Measurements from ENCODE around the gene SNTA1. TPM values are rescaled to one million over a fixed set of nuclear protein-coding genes. Genes with fewer than 3 reads are reported as not detected.
"Not testable (repeated sequence)": the region's sequence is repeated elsewhere in the genome, so short reads cannot be mapped to it uniquely, and the experiment has no call there.

SNTA1 gene
- total RNA-seq = 2.5 and 2.6 TPM in 2 replicates

GRCh38 chr20:33443512-33444239 is at the start of gene SNTA1:
TSS of gene SNTA1 (minus strand) at chr20:33443763. CDS start at chr20:33443620, 143 bp downstream.
- intact Hi-C loops (cut with micrococcal nuclease) = loop anchor here (1.0 to 5.0 kb wide), 6 partner anchors 42 to 550 kb away; partner anchors contain the start of genes CBFA2T2, CDK5RAP1, CHMP4B and RALY

- intact Hi-C loops (cut with micrococcal nuclease) = loop anchor here (1.0 to 5.0 kb wide), 2 partner anchors 47 to 171 kb away; partner anchors contain the start of gene C20orf144
Observed at GRCh38 chr20:33490934-33491656, 47.5 kb upstream of the SNTA1 start.

GRCh38 chr20:33490023-33490933 is 46.7 kb upstream of the SNTA1 start, which contains the start of gene CBFA2T2:
TSS of gene CBFA2T2 (plus strand) at chr20:33490096. CDS start at chr20:33490268, 172 bp downstream.
- intact Hi-C loops (cut with micrococcal nuclease) = loop anchor here (1.0 to 5.0 kb wide), 2 partner anchors 46 to 172 kb away; partner anchors contain the start of gene C20orf144

GRCh38 chr20:33489495-33490022 is 46.0 kb upstream of the SNTA1 start:
- intact Hi-C loops (cut with micrococcal nuclease) = loop anchor here (1.0 to 5.0 kb wide), 4 partner anchors 45 to 322 kb away; partner anchors contain the start of genes C20orf144 and CHMP4B

- intact Hi-C loops (cut with micrococcal nuclease) = loop anchor here (1.0 kb wide), 2 partner anchors 66 to 322 kb away; partner anchors contain the start of gene CHMP4B
Observed at GRCh38 chr20:33488661-33489494, 45.3 kb upstream of the SNTA1 start.

GRCh38 chr20:33488201-33488600 is 44.6 kb upstream of the SNTA1 start:
- intact Hi-C loops (cut with micrococcal nuclease) = no loop called here

- intact Hi-C loops (cut with micrococcal nuclease) = not testable (repeated sequence)
Observed at GRCh38 chr20:33483186-33483585, 39.6 kb upstream of the SNTA1 start.

- intact Hi-C loops (cut with micrococcal nuclease) = no loop called here
Observed at GRCh38 chr20:33482581-33482980, 39.0 kb upstream of the SNTA1 start.

- intact Hi-C loops (cut with micrococcal nuclease) = no loop called here
Observed at GRCh38 chr20:33481431-33481941, 37.9 kb upstream of the SNTA1 start.

- intact Hi-C loops (cut with micrococcal nuclease) = no loop called here
Observed at GRCh38 chr20:33480048-33480447, 36.5 kb upstream of the SNTA1 start.

- intact Hi-C loops (cut with micrococcal nuclease) = no loop called here
Observed at GRCh38 chr20:33477386-33478234, 34.0 kb upstream of the SNTA1 start.

- intact Hi-C loops (cut with micrococcal nuclease) = no loop called here
Observed at GRCh38 chr20:33475381-33476152, 32.0 kb upstream of the SNTA1 start.

- intact Hi-C loops (cut with micrococcal nuclease) = no loop called here
Observed at GRCh38 chr20:33474963-33475362, 31.4 kb upstream of the SNTA1 start.

- intact Hi-C loops (cut with micrococcal nuclease) = no loop called here
Observed at GRCh38 chr20:33474097-33474873, 30.7 kb upstream of the SNTA1 start.

GRCh38 chr20:33472868-33473435 is 29.4 kb upstream of the SNTA1 start:
- intact Hi-C loops (cut with micrococcal nuclease) = no loop called here

GRCh38 chr20:33470866-33471265 is 27.3 kb upstream of the SNTA1 start:
- intact Hi-C loops (cut with micrococcal nuclease) = no loop called here

- intact Hi-C loops (cut with micrococcal nuclease) = no loop called here
Observed at GRCh38 chr20:33470457-33470856, 26.9 kb upstream of the SNTA1 start.

All from T-helper 2 cell treated with Interferon-gamma antibody and Interleukin-4, amounts not matched to agents 100 ng/mL and 5 ng/mL, for 36 hours (primary cell).